Measurements from ENCODE around the gene ORC3. TPM values are rescaled to one million over a fixed set of nuclear protein-coding genes. Genes with fewer than 3 reads are reported as not detected.
A peak's percentile ranks its signal among the peaks of the same experiment; 100 is the strongest.

The ORC3 gene
- total and polyA plus RNA-seq, 10 of the 15 experiments (the other 5 are each of a cell fraction or from before 2014, with no cell fraction given), result 27.2 to 76.3 (median 54.6) TPM

- TF ChIP-seq CHD1 (IDR thresholded peaks at IDR 0.05; ENCODE audit: low read depth, low read length) (no peak), ZNF217 (IDR thresholded peaks at IDR 0.05) (0 out of 2 replicates have a peak, but pooled peaks have one; percentile 35), CBFB (IDR thresholded peaks at IDR 0.05; ENCODE audit: low read depth) (0 out of 2 replicates have a peak, but pooled peaks have one; percentile 53), BACH1 (IDR thresholded peaks at IDR 0.05; ENCODE audit: borderline replicate concordance) (no peak), BMI1 (IDR thresholded peaks at IDR 0.05; ENCODE audit: borderline replicate concordance) (0 out of 2 replicates have a peak, but pooled peaks have one; percentile 34), SMAD1 (IDR thresholded peaks at IDR 0.05; ENCODE audit: low read depth, partially characterized antibody) (peak; percentile 0), IKZF1 (conservative IDR thresholded peaks at IDR 0.05) (peak; percentile 48; the same call in 1 of the 2 replicates), HCFC1 (IDR thresholded peaks at IDR 0.05; ENCODE audit: low read length) (no peak), HDAC6 (IDR thresholded peaks at IDR 0.05; ENCODE audit: unreplicated experiment) (no peak), RCOR1 (conservative IDR thresholded peaks at IDR 0.05; ENCODE audit: low read depth, low read length) (no peak), ZNF384 (IDR thresholded peaks at IDR 0.05; ENCODE audit: borderline replicate concordance, low read depth, low read length) (peak; percentile 51; the same call in 1 of the 2 replicates), MEF2A (IDR thresholded peaks at IDR 0.05; ENCODE audit: insufficient read depth, low read depth, low read length) (0 out of 2 replicates have a peak, but pooled peaks have one; percentile 46), NFIC (IDR thresholded peaks at IDR 0.05; ENCODE audit: low read depth, low read length) (peak; percentile 86)
- TF ChIP-seq, protein P1, sequence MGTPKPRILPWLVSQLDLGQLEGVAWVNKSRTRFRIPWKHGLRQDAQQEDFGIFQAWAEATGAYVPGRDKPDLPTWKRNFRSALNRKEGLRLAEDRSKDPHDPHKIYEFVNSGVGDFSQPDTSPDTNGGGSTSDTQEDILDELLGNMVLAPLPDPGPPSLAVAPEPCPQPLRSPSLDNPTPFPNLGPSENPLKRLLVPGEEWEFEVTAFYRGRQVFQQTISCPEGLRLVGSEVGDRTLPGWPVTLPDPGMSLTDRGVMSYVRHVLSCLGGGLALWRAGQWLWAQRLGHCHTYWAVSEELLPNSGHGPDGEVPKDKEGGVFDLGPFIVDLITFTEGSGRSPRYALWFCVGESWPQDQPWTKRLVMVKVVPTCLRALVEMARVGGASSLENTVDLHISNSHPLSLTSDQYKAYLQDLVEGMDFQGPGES (IDR thresholded peaks at IDR 0.05), result no peak
- TF ChIP-seq, protein P2, sequence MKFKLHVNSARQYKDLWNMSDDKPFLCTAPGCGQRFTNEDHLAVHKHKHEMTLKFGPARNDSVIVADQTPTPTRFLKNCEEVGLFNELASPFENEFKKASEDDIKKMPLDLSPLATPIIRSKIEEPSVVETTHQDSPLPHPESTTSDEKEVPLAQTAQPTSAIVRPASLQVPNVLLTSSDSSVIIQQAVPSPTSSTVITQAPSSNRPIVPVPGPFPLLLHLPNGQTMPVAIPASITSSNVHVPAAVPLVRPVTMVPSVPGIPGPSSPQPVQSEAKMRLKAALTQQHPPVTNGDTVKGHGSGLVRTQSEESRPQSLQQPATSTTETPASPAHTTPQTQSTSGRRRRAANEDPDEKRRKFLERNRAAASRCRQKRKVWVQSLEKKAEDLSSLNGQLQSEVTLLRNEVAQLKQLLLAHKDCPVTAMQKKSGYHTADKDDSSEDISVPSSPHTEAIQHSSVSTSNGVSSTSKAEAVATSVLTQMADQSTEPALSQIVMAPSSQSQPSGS (IDR thresholded peaks at IDR 0.05; ENCODE audit: low read length), result peak; percentile 60; the same call in 1 of the 2 replicates
These were observed 108.6 kb downstream of the ORC3 start (continued) for GRCh38 chr6:87698547-87699006.
